NT2/D1 (cell line): ENCODE measurements around the gene MED13.

ENCODE experiments used
- SUZ12 ChIP-seq: IDR thresholded peaks from 2 replicates; pipeline ENCODE4 v1.6.1; 2011; ENCODE audit not compliant: insufficient read length, insufficient read depth; ENCODE audit errors: extremely low read depth
- YY1 ChIP-seq: IDR thresholded peaks from 2 replicates; pipeline ENCODE4 v1.6.1; 2011; ENCODE audit not compliant: insufficient read length, insufficient read depth
- ZNF274 ChIP-seq: IDR thresholded peaks from 2 replicates; pipeline ENCODE4 v1.6.1; 2011; ENCODE audit warnings: mild to moderate bottlenecking, low read depth, low read length

- TF ChIP-seq YY1, result no peak
- TF ChIP-seq SUZ12, result no peak
- no peak for TF ChIP-seq ZNF274
Observed at GRCh38 chr17:62083651-62084050, 18.6 kb upstream of the MED13 start.
